Measurements from ENCODE around the gene ABCA2. TPM values are rescaled to one million over a fixed set of nuclear protein-coding genes. Genes with fewer than 3 reads are reported as not detected.
A peak's percentile ranks its signal among the peaks of the same experiment; 100 is the strongest.

ABCA2 gene
- total RNA-seq, 1 donor from 2014 or later = 2.1 TPM

DNA sequence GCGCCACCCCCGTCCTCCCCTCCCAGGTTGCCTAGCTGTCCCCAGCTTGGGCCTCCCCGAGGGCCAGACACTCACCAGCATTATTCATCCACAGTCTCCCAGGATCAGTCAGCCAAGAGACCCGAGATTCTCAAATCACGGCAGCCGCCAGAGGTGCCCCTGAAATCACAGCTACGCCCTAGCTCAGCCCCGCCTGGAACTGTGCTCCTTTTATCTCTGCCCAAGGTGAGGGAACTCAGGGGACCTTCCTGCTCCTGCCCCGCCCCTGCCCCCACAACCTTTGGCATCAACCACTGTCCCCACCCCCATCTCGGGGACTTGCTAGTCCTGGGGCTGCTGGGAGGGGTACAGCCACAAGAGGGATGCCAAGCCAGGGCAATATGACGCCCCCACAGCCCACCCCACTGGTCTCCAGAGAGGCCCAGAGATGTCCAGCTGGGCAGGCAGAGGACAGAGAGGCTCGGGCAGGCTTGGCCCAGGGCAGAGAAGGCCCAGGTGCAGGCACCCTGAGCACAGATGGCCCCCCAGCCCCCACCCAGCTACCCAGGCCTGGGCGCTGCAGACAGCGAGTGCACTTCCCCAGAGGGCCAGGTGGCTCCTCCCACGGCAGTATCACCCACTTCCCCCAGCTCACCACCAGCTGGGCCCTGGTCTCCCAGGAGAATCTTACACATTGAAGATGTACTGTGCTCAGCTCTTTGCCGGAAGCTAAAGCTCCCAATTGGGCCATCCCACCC is 4.0 kb upstream of the ABCA2 start, which contains the start of gene FUT7:
Gene FUT7, minus strand, starts transcription at position 185 of the 737 bp plus-strand sequence. Its CDS starts 97 bp downstream, at position 88.
- Mint-ChIP-seq H3K27me3 (ENCODE audit: unreplicated experiment) (peaks cover 8% of the 10 kb centered on the region), H3K36me3 (ENCODE audit: low read depth, unreplicated experiment) (no peaks in the 10 kb centered on the region), H3K4me1 (ENCODE audit: unreplicated experiment) (no peaks in the 10 kb centered on the region), H3K9me3 (ENCODE audit: unreplicated experiment) (no peaks in the 10 kb centered on the region), H3K4me3 (ENCODE audit: unreplicated experiment) (no peak within 1 kb of the TSS), H3K27ac (ENCODE audit: unreplicated experiment) (no peak within 1 kb of the TSS)
- DNase-seq (ENCODE audit: low spot score) = no peak
- TF ChIP-seq, protein P1, sequence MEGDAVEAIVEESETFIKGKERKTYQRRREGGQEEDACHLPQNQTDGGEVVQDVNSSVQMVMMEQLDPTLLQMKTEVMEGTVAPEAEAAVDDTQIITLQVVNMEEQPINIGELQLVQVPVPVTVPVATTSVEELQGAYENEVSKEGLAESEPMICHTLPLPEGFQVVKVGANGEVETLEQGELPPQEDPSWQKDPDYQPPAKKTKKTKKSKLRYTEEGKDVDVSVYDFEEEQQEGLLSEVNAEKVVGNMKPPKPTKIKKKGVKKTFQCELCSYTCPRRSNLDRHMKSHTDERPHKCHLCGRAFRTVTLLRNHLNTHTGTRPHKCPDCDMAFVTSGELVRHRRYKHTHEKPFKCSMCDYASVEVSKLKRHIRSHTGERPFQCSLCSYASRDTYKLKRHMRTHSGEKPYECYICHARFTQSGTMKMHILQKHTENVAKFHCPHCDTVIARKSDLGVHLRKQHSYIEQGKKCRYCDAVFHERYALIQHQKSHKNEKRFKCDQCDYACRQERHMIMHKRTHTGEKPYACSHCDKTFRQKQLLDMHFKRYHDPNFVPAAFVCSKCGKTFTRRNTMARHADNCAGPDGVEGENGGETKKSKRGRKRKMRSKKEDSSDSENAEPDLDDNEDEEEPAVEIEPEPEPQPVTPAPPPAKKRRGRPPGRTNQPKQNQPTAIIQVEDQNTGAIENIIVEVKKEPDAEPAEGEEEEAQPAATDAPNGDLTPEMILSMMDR (IDR thresholded peaks at IDR 0.05; ENCODE audit: unreplicated experiment) = no peak

GRCh38 chr9:137030538-137031527 is 2.8 kb upstream of the ABCA2 start:
- no peak for DNase-seq (ENCODE audit: low spot score)
- Mint-ChIP-seq H3K4me1 (ENCODE audit: unreplicated experiment) (no peaks in the 10 kb centered on the region), H3K4me3 (ENCODE audit: unreplicated experiment) (no peak overlapping the region), H3K36me3 (ENCODE audit: low read depth, unreplicated experiment) (no peaks in the 10 kb centered on the region), H3K9me3 (ENCODE audit: unreplicated experiment) (no peaks in the 10 kb centered on the region), H3K27me3 (ENCODE audit: unreplicated experiment) (peaks cover 12% of the 10 kb centered on the region), H3K27ac (ENCODE audit: unreplicated experiment) (no peak overlapping the region)
- TF ChIP-seq, protein P1 (IDR thresholded peaks at IDR 0.05; ENCODE audit: unreplicated experiment) = no peak

DNA sequence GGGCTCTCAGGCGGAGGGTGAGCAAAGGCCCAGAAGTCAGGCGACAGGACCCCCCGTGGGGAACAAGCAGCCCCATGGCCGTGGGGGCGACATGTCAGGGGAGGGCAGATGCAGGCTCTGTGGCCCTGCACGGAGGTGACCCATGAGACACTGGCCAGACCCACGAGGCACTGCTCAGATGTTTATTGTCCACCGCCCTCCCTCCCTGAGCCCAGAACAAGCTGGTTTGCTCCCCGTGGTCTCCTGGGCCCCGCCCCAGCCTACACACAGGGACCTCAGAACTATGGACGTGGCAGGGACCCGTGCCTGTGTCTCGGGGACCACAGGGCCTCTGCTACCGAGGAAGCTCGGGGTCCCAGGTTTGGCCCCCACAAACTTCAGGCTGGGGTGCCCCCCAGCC is 2.0 kb upstream of the ABCA2 start:
- Mint-ChIP-seq H3K27ac (ENCODE audit: unreplicated experiment) (no peak overlapping the region), H3K9me3 (ENCODE audit: unreplicated experiment) (no peaks in the 10 kb centered on the region), H3K4me1 (ENCODE audit: unreplicated experiment) (no peaks in the 10 kb centered on the region), H3K27me3 (ENCODE audit: unreplicated experiment) (peaks cover 12% of the 10 kb centered on the region), H3K36me3 (ENCODE audit: low read depth, unreplicated experiment) (no peaks in the 10 kb centered on the region), H3K4me3 (ENCODE audit: unreplicated experiment) (no peak overlapping the region)
- DNase-seq (ENCODE audit: low spot score) = no peak
- TF ChIP-seq, protein P1 (IDR thresholded peaks at IDR 0.05; ENCODE audit: unreplicated experiment) = no peak

DNA sequence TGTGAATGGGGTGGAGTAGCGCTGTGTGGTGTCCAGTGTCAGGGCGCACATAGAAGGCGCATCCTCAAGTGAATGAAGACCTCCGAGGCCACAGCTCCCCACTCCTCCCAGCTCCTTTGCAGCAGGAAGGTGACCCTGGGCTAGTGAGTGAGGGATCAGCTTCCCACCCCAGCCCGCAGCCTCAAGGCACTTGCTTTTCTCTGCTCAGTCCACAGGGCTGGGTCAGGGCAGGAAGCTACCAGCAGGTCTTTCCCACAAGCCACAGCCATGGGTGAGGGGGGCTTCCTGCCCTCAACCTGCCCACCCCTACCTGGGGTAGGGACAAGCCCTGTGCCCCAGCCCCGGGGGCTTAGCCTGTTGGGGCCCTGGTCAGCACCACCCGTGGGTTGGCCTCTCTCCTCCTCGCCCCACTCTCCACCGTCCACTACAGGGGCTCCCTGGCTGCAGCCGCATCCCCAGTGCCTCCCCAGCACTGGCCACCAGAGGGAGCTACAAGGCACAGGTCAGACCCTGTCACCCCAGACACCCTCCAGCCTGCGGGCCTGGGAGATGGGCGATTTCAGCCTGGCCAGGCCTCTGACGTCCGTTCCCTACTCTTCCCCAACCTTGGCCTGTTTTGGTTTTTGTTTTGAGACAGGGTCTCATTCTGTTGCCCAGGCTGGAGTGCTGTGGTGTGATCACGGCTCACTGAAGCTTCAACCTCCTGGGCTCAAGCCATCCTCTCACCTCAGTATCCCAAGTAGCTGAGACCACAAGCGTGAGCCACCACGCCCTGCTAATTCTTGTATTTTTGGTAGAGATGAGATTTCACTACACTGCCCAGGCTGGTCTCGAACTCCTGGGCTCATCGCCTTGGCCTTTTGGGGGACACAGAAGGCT is 1.3 kb upstream of the ABCA2 start:
- TF ChIP-seq, protein P1 (IDR thresholded peaks at IDR 0.05; ENCODE audit: unreplicated experiment) = peak; percentile 66
- Mint-ChIP-seq H3K36me3 (ENCODE audit: low read depth, unreplicated experiment) (no peaks in the 10 kb centered on the region), H3K27me3 (ENCODE audit: unreplicated experiment) (peaks cover 12% of the 10 kb centered on the region), H3K4me3 (ENCODE audit: unreplicated experiment) (no peak overlapping the region), H3K9me3 (ENCODE audit: unreplicated experiment) (no peaks in the 10 kb centered on the region), H3K4me1 (ENCODE audit: unreplicated experiment) (no peaks in the 10 kb centered on the region), H3K27ac (ENCODE audit: unreplicated experiment) (no peak overlapping the region)
- DNase-seq (ENCODE audit: low spot score) = peak; percentile 88
